H9 (cell line): ENCODE measurements around the gene ATP12A. TPM values are rescaled to one million over a fixed set of nuclear protein-coding genes. Genes with fewer than 3 reads are reported as not detected.
A peak's percentile ranks its signal among the peaks of the same experiment; 100 is the strongest.

Experiments
- DNase-seq: peaks from one replicate; pipeline ENCODE4 v3.0.0-alpha.2; 2017
- H2AFZ ChIP-seq: one replicate; pipeline ENCODE4 v1.6.1; 2013; ENCODE audit warnings: mild to moderate bottlenecking, low read length, control low read depth, moderate library complexity
- H2AK5ac ChIP-seq: 2 replicates; pipeline ENCODE4 v1.6.1; 2013; ENCODE audit warnings: low read length, control low read depth, mixed read lengths; ENCODE audit not compliant: insufficient read length
- H2BK120ac ChIP-seq: one replicate; pipeline ENCODE4 v1.6.1; 2013; ENCODE audit warnings: low read depth, mild to moderate bottlenecking, low read length, control low read depth, inconsistent platforms; ENCODE audit not compliant: poor library complexity, severe bottlenecking
- H2BK12ac ChIP-seq: 2 replicates; pipeline ENCODE4 v1.6.1; 2013; ENCODE audit warnings: low read length, control low read depth, mixed read lengths, low read depth; ENCODE audit not compliant: insufficient read length
- H2BK15ac ChIP-seq: 2 replicates; pipeline ENCODE4 v1.6.1; 2013; ENCODE audit warnings: low read depth, low read length, control low read depth
- H2BK20ac ChIP-seq: one replicate; pipeline ENCODE4 v1.6.1; 2013; ENCODE audit warnings: low read depth, mild to moderate bottlenecking, low read length, control low read depth, inconsistent platforms; ENCODE audit not compliant: poor library complexity, severe bottlenecking
- H2BK5ac ChIP-seq: 2 replicates; pipeline ENCODE4 v1.6.1; 2013; ENCODE audit warnings: low read length, control low read depth, mixed read lengths; ENCODE audit not compliant: insufficient read length
- H3K14ac ChIP-seq: 2 replicates; pipeline ENCODE4 v1.6.1; 2013; ENCODE audit warnings: low read length, control low read depth; ENCODE audit not compliant: insufficient read depth
- H3K18ac ChIP-seq: 2 replicates; pipeline ENCODE4 v1.6.1; 2013; ENCODE audit warnings: low read depth, mild to moderate bottlenecking, mixed read lengths, low read length, control low read depth; ENCODE audit not compliant: insufficient read length
- H3K23ac ChIP-seq: 2 replicates; pipeline ENCODE4 v1.6.1; 2013; ENCODE audit warnings: low read length, control low read depth, mixed read lengths, low read depth; ENCODE audit not compliant: insufficient read length
- H3K23me2 ChIP-seq: 2 replicates; pipeline ENCODE4 v1.6.1; 2013; ENCODE audit warnings: low read depth, mild to moderate bottlenecking, mixed read lengths, low read length, control low read depth; ENCODE audit not compliant: insufficient read length, poor library complexity, severe bottlenecking
- H3K27ac ChIP-seq: 2 replicates; pipeline ENCODE4 v1.5.1; 2013; ENCODE audit warnings: low read length, control low read depth, mixed read lengths, low read depth; ENCODE audit not compliant: insufficient read length
- H3K27me3 ChIP-seq: 2 replicates; pipeline ENCODE4 v1.6.1; 2013; ENCODE audit warnings: low read length, control low read depth, inconsistent platforms; ENCODE audit not compliant: insufficient read depth
- H3K4ac ChIP-seq: 2 replicates; pipeline ENCODE4 v1.6.1; 2013; ENCODE audit warnings: low read depth, mild to moderate bottlenecking, control low read depth, inconsistent platforms, low read length, moderate library complexity
- H3K4me1 ChIP-seq: 2 replicates; pipeline ENCODE4 v1.6.1; 2013; ENCODE audit warnings: low read length, control low read depth, inconsistent platforms; ENCODE audit not compliant: insufficient read depth
- H3K4me2 ChIP-seq: 2 replicates; pipeline ENCODE4 v1.6.1; 2013; ENCODE audit warnings: low read length, control low read depth, mixed read lengths; ENCODE audit not compliant: insufficient read length, insufficient read depth
- H3K56ac ChIP-seq: 2 replicates; pipeline ENCODE4 v1.6.1; 2013; ENCODE audit warnings: low read depth, mild to moderate bottlenecking, mixed read lengths, low read length, control low read depth; ENCODE audit not compliant: insufficient read length
- H3K79me1 ChIP-seq: 2 replicates; pipeline ENCODE4 v1.6.1; 2013; ENCODE audit warnings: low read depth, mild to moderate bottlenecking, moderate library complexity, low read length, control low read depth, inconsistent platforms; ENCODE audit not compliant: insufficient read depth, poor library complexity, severe bottlenecking
- H3K79me2 ChIP-seq: 2 replicates; pipeline ENCODE4 v1.6.1; 2013; ENCODE audit warnings: low read length, control low read depth, inconsistent platforms; ENCODE audit not compliant: insufficient read depth
- H3K9ac ChIP-seq: 2 replicates; pipeline ENCODE4 v1.6.1; 2013; ENCODE audit warnings: low read length, control low read depth, mixed read lengths; ENCODE audit not compliant: insufficient read length; ENCODE audit errors: extremely low read depth
- H3K9me3 ChIP-seq: one replicate; pipeline ENCODE4 v1.6.1; 2013; ENCODE audit warnings: low read depth, low read length, inconsistent platforms; ENCODE audit not compliant: control insufficient read depth
- H3T11ph ChIP-seq: one replicate; pipeline ENCODE4 v1.6.1; 2013; ENCODE audit warnings: mild to moderate bottlenecking, low read length, control low read depth, inconsistent platforms
- H4K20me1 ChIP-seq: one replicate; pipeline ENCODE4 v1.6.1; 2013; ENCODE audit not compliant: control insufficient read depth, insufficient read length, insufficient read depth
- H4K5ac ChIP-seq: 2 replicates; pipeline ENCODE4 v1.6.1; 2013; ENCODE audit warnings: low read depth, mild to moderate bottlenecking, mixed read lengths, low read length, control low read depth; ENCODE audit not compliant: insufficient read length
- H4K8ac ChIP-seq: replicated peaks from 2 replicates; pipeline ENCODE4 v1.6.1; 2013; ENCODE audit warnings: low read length, control low read depth, mixed read lengths, low read depth; ENCODE audit not compliant: insufficient read length
- H4K91ac ChIP-seq: 2 replicates; pipeline ENCODE4 v1.6.1; 2013; ENCODE audit warnings: low read depth, mild to moderate bottlenecking, moderate library complexity, mixed read lengths, low read length, control low read depth; ENCODE audit not compliant: insufficient read length
- H3K27ac Mint-ChIP-seq, 3 experiments: 2 replicates in 2 of 3; 3 replicates in 1 of 3; pipeline ENCODE4 v1.8.0; 2020 to 2021; ENCODE audit warnings: mixed read lengths in 3 of 3, mild to moderate bottlenecking in 1 of 3, moderate library complexity in 1 of 3
- H3K27me3 Mint-ChIP-seq: 2 replicates; pipeline ENCODE4 v1.8.0; 2021; ENCODE audit warnings: low read depth, mild to moderate bottlenecking, moderate library complexity, mixed read lengths
- H3K36me3 Mint-ChIP-seq, 3 experiments: 2 replicates in 2 of 3; 3 replicates in 1 of 3; pipeline ENCODE4 v1.8.0; 2020 to 2021; ENCODE audit warnings: low read depth in 3 of 3, mixed read lengths in 3 of 3; ENCODE audit not compliant: insufficient read depth in 1 of 3
- H3K4me1 Mint-ChIP-seq, 2 experiments: 2 replicates each; pipeline ENCODE4 v1.8.0; 2020; ENCODE audit warnings: mixed read lengths in 2 of 2
- H3K4me3 Mint-ChIP-seq, 2 experiments: 2 replicates in 1 of 2; 3 replicates in 1 of 2; pipeline ENCODE4 v1.8.0; 2020 to 2021; ENCODE audit warnings: mild to moderate bottlenecking in 2 of 2, mixed read lengths in 2 of 2, moderate library complexity in 1 of 2
- H3K9me3 Mint-ChIP-seq, 2 experiments: 2 replicates in 1 of 2; 3 replicates in 1 of 2; pipeline ENCODE4 v1.8.0; 2020; ENCODE audit warnings: mild to moderate bottlenecking in 2 of 2, mixed read lengths in 2 of 2, moderate library complexity in 1 of 2
- CTCF ChIP-seq: fragments of 200-600 bp; sonication (generic); conservative IDR thresholded peaks from 3 replicates; pipeline ENCODE4 v1.8.0; 2021; ENCODE audit warnings: antibody characterized with exemption, mild to moderate bottlenecking
- WGBS: extraction: QIAGEN DNeasy Blood & Tissue Kit; methylation state at CpG from one replicate; pipeline ENCODE4 v1.1.7; 2013; ENCODE audit warnings: missing lambda C conversion rate, low lambda C conversion rate, mixed read lengths; ENCODE audit not compliant: insufficient read length; ENCODE audit errors: extremely low coverage; 5-methylcytosine and 5-hydroxymethylcytosine counted together
- total RNA-seq: library from RNA; stranded (reverse); gene quantifications from 2 replicates; pipeline ENCODE4 v1.2.1, GENCODE V29; 2021

The ATP12A gene
- total RNA-seq, 1 experiment from 2014 or later = 0.94 TPM

- Histone ChIP-seq H3K18ac (no peak overlapping the region), H4K8ac (no peak overlapping the region), H3K4ac (no peak overlapping the region), H2AFZ (no peak overlapping the region), H3K27me3 (no peaks in the 10 kb centered on the region; the same call in 1 of the 2 replicates), H4K91ac (no peak overlapping the region), H2BK120ac (no peak overlapping the region), H2BK15ac (no peak overlapping the region), H3K4me2 (no peak overlapping the region), H3K23me2 (peaks cover 12% of the 10 kb centered on the region), H2AK5ac (no peak overlapping the region), H3K9ac (no peak overlapping the region), H3K56ac (no peak overlapping the region), H3K4me1 (peaks cover 2% of the 10 kb centered on the region; the same call in 1 of the 2 replicates), H3T11ph (no peak overlapping the region), H3K79me2 (no peaks in the 10 kb centered on the region), H3K14ac (no peak overlapping the region), H3K9me3 (no peaks in the 10 kb centered on the region), H2BK5ac (no peak overlapping the region), H4K5ac (no peak overlapping the region), H4K20me1 (no peaks in the 10 kb centered on the region), H2BK12ac (no peak overlapping the region), H3K23ac (no peak overlapping the region), H3K79me1 (no peaks in the 10 kb centered on the region), H2BK20ac (no peak overlapping the region), H3K27ac (no peak overlapping the region)
- DNase-seq = no peak
- Mint-ChIP-seq H3K27me3 (peaks cover 46% of the 10 kb centered on the region), H3K27ac (no peak overlapping the region; a peak in 1 of 7 replicates), H3K36me3 (no peaks in the 10 kb centered on the region; a peak in 2 of 7 replicates), H3K9me3 (no peaks in the 10 kb centered on the region), H3K4me3 (peak overlapping the region in 1 of 2 experiments; percentile 3; a peak in 1 of 5 replicates), H3K4me1 (peaks cover 25 to 42% of the 10 kb centered on the region in 2 experiments)
- TF ChIP-seq CTCF = no peak
- 100% methylated on average over 1 of the region's 1 CpG for WGBS
Measured at GRCh38 chr13:24681930-24682329, 1.7 kb downstream of the ATP12A start.
